Mesenchymal stem cell (in vitro differentiated cells and primary cell): ENCODE measurements around the gene CBX2.

Experiments
- DNase-seq: peaks from one replicate; pipeline ENCODE4 v3.0.0-alpha.2; 2013
- H2AFZ ChIP-seq: one replicate; pipeline ENCODE4 v1.6.1; 2013; ENCODE audit warnings: low read depth, mild to moderate bottlenecking, control low read depth, inconsistent platforms, low read length, moderate library complexity
- H2AK5ac ChIP-seq: 2 replicates; pipeline ENCODE4 v1.6.1; 2013; ENCODE audit warnings: low read length, moderate library complexity, mild to moderate bottlenecking, inconsistent platforms; ENCODE audit not compliant: severe bottlenecking
- H2BK120ac ChIP-seq: one replicate; pipeline ENCODE4 v1.6.1; 2013; ENCODE audit warnings: low read depth, mild to moderate bottlenecking, inconsistent platforms, low read length, moderate library complexity
- H2BK12ac ChIP-seq, 2 experiments: one replicate each; pipeline ENCODE4 v1.6.1; 2013; ENCODE audit warnings: inconsistent platforms in 2 of 2, low read length in 2 of 2, mild to moderate bottlenecking in 2 of 2, moderate library complexity in 2 of 2, control low read depth in 1 of 2
- H2BK15ac ChIP-seq: one replicate; pipeline ENCODE4 v1.6.1; 2013; ENCODE audit warnings: mild to moderate bottlenecking, low read depth, inconsistent platforms; ENCODE audit not compliant: poor library complexity, severe bottlenecking
- H2BK5ac ChIP-seq: 2 replicates; pipeline ENCODE4 v1.6.1; 2013; ENCODE audit warnings: low read depth, mild to moderate bottlenecking, low read length, control low read depth, inconsistent platforms; ENCODE audit not compliant: poor library complexity, severe bottlenecking
- H3K14ac ChIP-seq, 2 experiments: one replicate each; pipeline ENCODE4 v1.6.1; 2013; ENCODE audit warnings: inconsistent platforms in 2 of 2, low read length in 2 of 2, control low read depth in 1 of 2, mild to moderate bottlenecking in 1 of 2, moderate library complexity in 1 of 2
- H3K18ac ChIP-seq, 2 experiments: one replicate each; pipeline ENCODE4 v1.6.1; 2013; ENCODE audit warnings: inconsistent platforms in 2 of 2, low read length in 2 of 2, control low read depth in 1 of 2, low read depth in 1 of 2, mild to moderate bottlenecking in 1 of 2
- H3K23ac ChIP-seq, 2 experiments: one replicate each; pipeline ENCODE4 v1.6.1; 2013; ENCODE audit warnings: inconsistent platforms in 2 of 2, low read length in 2 of 2, mild to moderate bottlenecking in 2 of 2, moderate library complexity in 2 of 2, control low read depth in 1 of 2
- H3K27ac ChIP-seq: 2 replicates; pipeline ENCODE4 v1.5.1; 2013; ENCODE audit warnings: mild to moderate bottlenecking, moderate library complexity, low read length, control low read depth, inconsistent platforms; ENCODE audit not compliant: poor library complexity, severe bottlenecking
- H3K27me3 ChIP-seq, 2 experiments: 2 replicates each; pipeline versions ENCODE4 v1.6.1 to v1.7.0; 2013; ENCODE audit warnings: low read length in 2 of 2, mild to moderate bottlenecking in 2 of 2, moderate library complexity in 2 of 2, control low read depth in 1 of 2, inconsistent platforms in 1 of 2; ENCODE audit not compliant: control insufficient read depth in 1 of 2, insufficient read depth in 1 of 2
- H3K36me3 ChIP-seq, 2 experiments: 2 replicates each; pipeline versions ENCODE4 v1.6.1 to v1.7.0; 2013; ENCODE audit warnings: low read length in 2 of 2, control low read depth in 1 of 2, inconsistent platforms in 1 of 2, low read depth in 1 of 2, mild to moderate bottlenecking in 1 of 2; ENCODE audit not compliant: insufficient read depth in 2 of 2, control insufficient read depth in 1 of 2
- H3K4ac ChIP-seq, 2 experiments: one replicate each; pipeline ENCODE4 v1.6.1; 2013; ENCODE audit warnings: inconsistent platforms in 2 of 2, low read length in 2 of 2, mild to moderate bottlenecking in 2 of 2, moderate library complexity in 2 of 2, control low read depth in 1 of 2, low read depth in 1 of 2
- H3K4me1 ChIP-seq: 2 replicates; pipeline ENCODE4 v1.6.1; 2013; ENCODE audit warnings: low read depth, low read length, control low read depth; ENCODE audit not compliant: control insufficient read depth, insufficient read depth
- H3K4me2 ChIP-seq: 2 replicates; pipeline ENCODE4 v1.6.1; 2013; ENCODE audit warnings: low read length, mild to moderate bottlenecking, inconsistent platforms; ENCODE audit not compliant: poor library complexity, severe bottlenecking
- H3K4me3 ChIP-seq, 2 experiments: 2 replicates each; pipeline versions ENCODE4 v1.5.1 to v1.7.0; 2013; ENCODE audit warnings: low read length in 2 of 2, mild to moderate bottlenecking in 2 of 2, control low read depth in 1 of 2, low read depth in 1 of 2; ENCODE audit not compliant: insufficient read depth in 1 of 2
- H3K79me1 ChIP-seq: replicated peaks from 2 replicates; pipeline ENCODE4 v1.6.1; 2013; ENCODE audit warnings: mild to moderate bottlenecking, control low read depth, low read length, inconsistent platforms; ENCODE audit not compliant: poor library complexity, severe bottlenecking
- H3K9ac ChIP-seq: 2 replicates; pipeline ENCODE4 v1.7.0; 2013; ENCODE audit warnings: mild to moderate bottlenecking, low read length, moderate library complexity
- H3K9me3 ChIP-seq: 2 replicates; pipeline ENCODE4 v1.7.0; 2013; ENCODE audit warnings: mild to moderate bottlenecking, low read length; ENCODE audit not compliant: control insufficient read depth
- H4K8ac ChIP-seq: one replicate; pipeline ENCODE4 v1.6.1; 2013; ENCODE audit warnings: inconsistent platforms, mild to moderate bottlenecking, low read length, moderate library complexity
- H4K91ac ChIP-seq: one replicate; pipeline ENCODE4 v1.6.1; 2013; ENCODE audit warnings: mild to moderate bottlenecking, low read length, inconsistent platforms
- WGBS: methylation state at CpG from one replicate; pipeline ENCODE4 v1.1.7; 2013; ENCODE audit warnings: mixed read lengths; 5-methylcytosine and 5-hydroxymethylcytosine counted together

Gene CBX2

DNA sequence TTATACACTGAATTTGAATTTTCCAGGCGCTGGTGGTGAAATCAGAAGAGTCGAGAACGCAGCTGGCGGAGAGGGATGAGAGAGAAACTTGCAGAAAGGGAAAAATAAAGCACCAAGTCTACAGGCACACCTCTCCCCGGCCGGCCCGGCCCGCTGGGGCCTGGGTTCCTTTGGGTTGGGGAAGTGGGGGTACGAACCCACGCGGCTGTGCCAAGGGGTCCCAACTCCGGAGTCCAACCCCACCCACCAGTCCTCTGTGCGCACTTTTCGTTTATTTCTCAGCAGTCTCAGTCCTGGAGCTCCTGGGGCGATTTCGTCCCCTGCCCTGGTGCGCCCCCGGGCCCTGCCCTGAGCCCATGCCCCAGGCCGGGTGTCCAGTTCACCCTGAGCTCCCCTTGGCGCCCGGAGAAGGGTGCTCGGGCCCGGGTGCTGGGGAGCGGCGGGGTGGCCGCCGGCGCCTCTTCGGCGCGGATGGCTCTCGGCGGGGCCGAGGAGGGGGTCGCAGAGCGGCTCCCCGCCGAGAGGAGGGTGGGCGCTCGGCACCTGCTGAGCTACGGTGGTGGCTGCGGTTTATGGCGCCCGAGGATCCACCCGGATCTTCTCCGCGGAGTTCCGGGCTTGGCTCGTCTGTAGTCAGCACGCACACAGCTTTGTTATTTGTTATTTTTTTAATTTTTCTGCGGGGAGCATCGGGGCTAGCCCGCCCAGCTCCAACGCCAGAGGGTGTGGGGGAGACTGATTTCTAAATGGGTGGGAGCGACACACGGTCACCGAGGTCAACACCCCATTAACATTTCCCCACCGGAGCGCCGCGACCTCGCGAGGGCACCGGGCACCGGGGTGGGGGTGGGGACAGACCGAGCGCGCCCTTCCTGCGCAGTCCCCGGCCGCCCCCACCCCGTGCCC, 34.7 kb downstream of the CBX2 start:
- H3K79me1 ChIP-seq = no peaks in the 10 kb centered on the region
- peak overlapping the region; percentile 62 for H2BK15ac ChIP-seq
- peaks cover 43% of the 10 kb centered on the region for H3K4me1 ChIP-seq
- H4K91ac ChIP-seq = peak overlapping the region; percentile 16
- H2AK5ac ChIP-seq = no peak overlapping the region
- peaks cover 82 to 84% of the 10 kb centered on the region in 2 experiments for H3K27me3 ChIP-seq
- H2BK12ac ChIP-seq = peak overlapping the region in 1 of 2 experiments; percentile 21
- H4K8ac ChIP-seq = peak overlapping the region; percentile 76
- H2BK5ac ChIP-seq = no peak overlapping the region
- no peak for DNase-seq
- H3K9me3 ChIP-seq = no peaks in the 10 kb centered on the region
- WGBS = 5% methylated on average over 45 of the region's 72 CpGs
- peak overlapping the region; percentile 41 to 46 for H3K18ac ChIP-seq
- no peak overlapping the region for H3K23ac ChIP-seq
- H3K14ac ChIP-seq = no peak overlapping the region
- H3K27ac ChIP-seq = no peak overlapping the region
- no peak overlapping the region for H2AFZ ChIP-seq
- peak overlapping the region; percentile 99 for H2BK120ac ChIP-seq
- H3K4ac ChIP-seq = no peak overlapping the region
- no peak overlapping the region for H3K9ac ChIP-seq
- peak overlapping the region in 1 of 2 experiments; percentile 51 for H3K4me3 ChIP-seq
- peak overlapping the region; percentile 97 for H3K4me2 ChIP-seq
- no peaks in the 10 kb centered on the region for H3K36me3 ChIP-seq

DNA sequence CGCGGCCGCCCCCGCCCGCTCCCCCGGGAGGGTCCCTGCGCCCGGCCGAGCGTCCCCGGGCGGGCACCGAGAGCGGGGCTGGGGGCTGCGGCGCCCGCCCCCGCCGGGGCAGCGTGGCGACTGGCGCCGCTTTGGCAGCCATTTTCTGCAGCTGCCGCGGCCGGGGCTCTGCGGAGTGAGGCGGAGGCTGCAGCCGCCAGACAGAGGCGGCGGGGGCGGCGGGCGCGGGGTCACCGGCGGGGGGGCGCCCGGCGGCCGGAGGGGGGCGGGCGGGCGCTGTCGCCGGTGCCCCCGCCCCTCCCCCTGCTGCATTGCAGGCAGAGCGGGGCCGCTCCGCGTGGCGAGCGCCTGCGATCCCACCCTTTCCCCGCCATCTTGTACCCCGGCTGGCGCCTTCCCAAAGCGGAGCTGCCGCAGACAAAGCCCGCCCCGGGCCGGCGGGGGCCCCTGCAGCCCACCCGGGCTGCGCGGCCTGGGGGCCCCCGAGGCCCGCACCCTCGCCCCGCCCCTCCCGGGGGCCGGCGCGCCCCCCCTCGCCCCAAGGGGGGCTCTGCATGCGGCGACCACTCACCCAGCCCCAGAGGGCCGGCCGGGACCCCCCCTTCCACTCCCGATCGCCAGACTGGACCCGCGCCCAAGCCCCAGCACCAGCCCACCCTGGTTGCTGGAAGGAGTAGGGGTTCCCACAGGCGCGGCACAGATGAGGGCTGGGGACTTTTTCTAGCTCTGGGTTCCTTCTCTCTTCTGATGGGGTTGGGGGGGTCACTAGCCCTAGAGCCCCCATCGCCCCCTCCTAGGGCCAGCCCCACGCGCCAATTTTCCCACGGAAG, 35.6 kb downstream of the CBX2 start:
- peak overlapping the region; percentile 72 for H4K8ac ChIP-seq
- peak overlapping the region; percentile 99 for H2BK120ac ChIP-seq
- H2BK5ac ChIP-seq = no peak overlapping the region
- peaks cover 43% of the 10 kb centered on the region for H3K4me1 ChIP-seq
- H2BK15ac ChIP-seq = peak overlapping the region; percentile 99
- H2BK12ac ChIP-seq = no peak overlapping the region
- H2AK5ac ChIP-seq = no peak overlapping the region
- DNase-seq = no peak
- H3K4me2 ChIP-seq = peak overlapping the region; percentile 83
- H3K23ac ChIP-seq = no peak overlapping the region
- H4K91ac ChIP-seq = peak overlapping the region; percentile 75
- peak overlapping the region in 1 of 2 experiments; percentile 94 for H3K14ac ChIP-seq
- no peaks in the 10 kb centered on the region for H3K79me1 ChIP-seq
- H3K27me3 ChIP-seq = peaks cover 82 to 84% of the 10 kb centered on the region in 2 experiments
- H2AFZ ChIP-seq = no peak overlapping the region
- no peaks in the 10 kb centered on the region for H3K9me3 ChIP-seq
- no peak overlapping the region for H3K9ac ChIP-seq
- no peak overlapping the region for H3K4ac ChIP-seq
- peak overlapping the region; percentile 48 to 77 for H3K18ac ChIP-seq
- 0% methylated on average over 6 of the region's 89 CpGs for WGBS
- no peak overlapping the region for H3K27ac ChIP-seq
- no peaks in the 10 kb centered on the region for H3K36me3 ChIP-seq
- peak overlapping the region in 1 of 2 experiments; percentile 51 for H3K4me3 ChIP-seq

DNA sequence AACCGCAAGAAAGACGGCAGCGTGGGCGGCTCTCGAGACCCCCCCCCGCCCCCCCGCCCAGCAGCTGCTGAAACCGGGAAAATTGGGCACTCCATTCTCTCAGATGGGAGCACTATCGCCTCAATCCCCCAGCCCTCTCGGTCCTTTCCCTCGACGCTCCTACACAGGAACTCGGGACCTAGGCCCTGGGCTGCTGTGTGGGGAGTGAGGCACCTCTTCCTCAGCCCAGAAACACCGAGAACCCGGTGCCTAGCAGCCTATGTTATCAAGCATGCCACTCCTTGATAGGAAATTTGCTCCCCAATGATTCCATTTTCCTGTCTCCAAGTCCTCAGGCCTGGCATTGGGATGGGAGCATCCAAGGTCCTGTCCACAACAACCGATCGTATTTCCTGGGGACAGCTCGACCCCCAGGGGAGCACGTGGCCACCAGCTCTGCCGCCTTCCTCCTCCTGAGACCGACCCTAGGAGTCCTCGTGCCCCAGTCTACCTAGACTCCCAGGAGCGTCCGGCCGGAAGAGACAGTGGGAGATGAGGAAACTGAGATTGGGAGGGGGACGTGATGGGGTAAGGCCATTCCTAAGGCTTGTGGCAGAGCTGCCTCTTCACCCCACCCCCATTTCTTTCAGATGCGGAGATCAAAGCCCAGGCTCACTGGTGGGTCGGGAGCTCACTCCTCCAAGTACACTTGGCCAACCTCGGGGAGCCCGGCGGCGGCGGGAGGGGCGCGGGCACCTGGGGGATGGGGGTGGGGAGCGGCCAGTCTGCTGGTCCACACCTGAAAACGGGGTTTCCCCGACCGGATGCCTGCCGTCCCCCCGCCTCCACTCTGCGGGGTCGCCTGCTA, 36.4 kb downstream of the CBX2 start:
- Histone ChIP-seq H2BK15ac (peak overlapping the region; percentile 63), H3K4me2 (peak overlapping the region; percentile 61), H3K4me3 (peak overlapping the region in 1 of 2 experiments; percentile 27), H3K9ac (no peak overlapping the region), H3K23ac (peak overlapping the region in 1 of 2 experiments; percentile 41), H2BK120ac (no peak overlapping the region), H3K18ac (peak overlapping the region in 1 of 2 experiments; percentile 41), H4K91ac (peak overlapping the region; percentile 70), H3K4me1 (peaks cover 43% of the 10 kb centered on the region), H3K14ac (no peak overlapping the region), H3K36me3 (no peaks in the 10 kb centered on the region), H2AK5ac (no peak overlapping the region), H3K27ac (no peak overlapping the region), H3K79me1 (no peaks in the 10 kb centered on the region), H2BK5ac (no peak overlapping the region), H3K9me3 (no peaks in the 10 kb centered on the region), H2AFZ (no peak overlapping the region), H4K8ac (peak overlapping the region; percentile 69), H3K27me3 (peaks cover 81 to 84% of the 10 kb centered on the region in 2 experiments), H2BK12ac (peak overlapping the region; percentile 56 to 59), H3K4ac (no peak overlapping the region)
- DNase-seq = no peak
- WGBS = 15% methylated on average over 20 of the region's 43 CpGs
